ENCODE measurements around the gene CDH18. TPM values are rescaled to one million over a fixed set of nuclear protein-coding genes. Genes with fewer than 3 reads are reported as not detected.

CDH18 gene
- total and polyA plus RNA-seq, 4 donors = 0.03 to 2.4 TPM; not detected in 2

DNA sequence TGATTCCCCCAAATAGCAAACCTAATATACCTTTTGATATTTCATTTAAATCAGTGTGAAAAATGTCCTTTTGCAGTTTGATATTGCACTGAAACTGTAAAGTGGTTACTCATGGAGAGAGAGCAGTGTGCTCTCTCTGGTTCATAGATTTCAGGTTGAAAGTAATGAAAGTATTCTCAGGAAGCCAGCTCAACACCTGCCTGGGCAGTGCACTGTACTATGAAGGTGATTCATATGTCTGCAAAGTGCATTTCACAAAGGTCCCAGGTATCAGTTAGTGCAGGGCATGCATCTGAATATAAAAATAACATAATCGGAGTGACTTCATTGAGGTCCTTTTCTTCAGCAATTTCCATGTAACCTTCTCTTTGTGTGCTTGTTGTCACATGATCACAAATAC lies 274.3 kb downstream of the CDH18 start:
- 84 to 89% methylated on average over 1 of the region's 1 CpG for WGBS, 2 donors
- no peak overlapping the region for H3K9ac ChIP-seq (ENCODE audit: insufficient read depth in 1 of 2, low read length in 2 of 2)
- TF ChIP-seq, protein P1, sequence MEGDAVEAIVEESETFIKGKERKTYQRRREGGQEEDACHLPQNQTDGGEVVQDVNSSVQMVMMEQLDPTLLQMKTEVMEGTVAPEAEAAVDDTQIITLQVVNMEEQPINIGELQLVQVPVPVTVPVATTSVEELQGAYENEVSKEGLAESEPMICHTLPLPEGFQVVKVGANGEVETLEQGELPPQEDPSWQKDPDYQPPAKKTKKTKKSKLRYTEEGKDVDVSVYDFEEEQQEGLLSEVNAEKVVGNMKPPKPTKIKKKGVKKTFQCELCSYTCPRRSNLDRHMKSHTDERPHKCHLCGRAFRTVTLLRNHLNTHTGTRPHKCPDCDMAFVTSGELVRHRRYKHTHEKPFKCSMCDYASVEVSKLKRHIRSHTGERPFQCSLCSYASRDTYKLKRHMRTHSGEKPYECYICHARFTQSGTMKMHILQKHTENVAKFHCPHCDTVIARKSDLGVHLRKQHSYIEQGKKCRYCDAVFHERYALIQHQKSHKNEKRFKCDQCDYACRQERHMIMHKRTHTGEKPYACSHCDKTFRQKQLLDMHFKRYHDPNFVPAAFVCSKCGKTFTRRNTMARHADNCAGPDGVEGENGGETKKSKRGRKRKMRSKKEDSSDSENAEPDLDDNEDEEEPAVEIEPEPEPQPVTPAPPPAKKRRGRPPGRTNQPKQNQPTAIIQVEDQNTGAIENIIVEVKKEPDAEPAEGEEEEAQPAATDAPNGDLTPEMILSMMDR (IDR thresholded peaks at IDR 0.05; ENCODE audit: control extremely low read depth, extremely low read depth) = no peak
- no peaks in the 10 kb centered on the region for H3K4me1 ChIP-seq (ENCODE audit: control insufficient read depth in 5 of 5, insufficient read depth in 5 of 5, low read length in 5 of 5)
- H3K27me3 ChIP-seq (ENCODE audit: control insufficient read depth in 3 of 3, insufficient read depth in 3 of 3, low read length in 2 of 3) = no peaks in the 10 kb centered on the region
- no peak overlapping the region for H3K27ac ChIP-seq (ENCODE audit: low read depth in 1 of 2, low read length in 1 of 2)
- ATAC-seq (ENCODE audit: insufficient read depth, low FRiP score) = no peak
- no peaks in the 10 kb centered on the region for H3K36me3 ChIP-seq (ENCODE audit: control insufficient read depth in 4 of 4, insufficient read depth in 4 of 4, low read length in 4 of 4)
- no peak for DNase-seq
- peaks cover 0 to 4% (median 0%) of the 10 kb centered on the region in 4 donors for H3K9me3 ChIP-seq (ENCODE audit: control insufficient read depth in 4 of 4, insufficient read depth in 3 of 4, low read length in 3 of 4)
- no peak overlapping the region for H3K4me3 ChIP-seq

DNA sequence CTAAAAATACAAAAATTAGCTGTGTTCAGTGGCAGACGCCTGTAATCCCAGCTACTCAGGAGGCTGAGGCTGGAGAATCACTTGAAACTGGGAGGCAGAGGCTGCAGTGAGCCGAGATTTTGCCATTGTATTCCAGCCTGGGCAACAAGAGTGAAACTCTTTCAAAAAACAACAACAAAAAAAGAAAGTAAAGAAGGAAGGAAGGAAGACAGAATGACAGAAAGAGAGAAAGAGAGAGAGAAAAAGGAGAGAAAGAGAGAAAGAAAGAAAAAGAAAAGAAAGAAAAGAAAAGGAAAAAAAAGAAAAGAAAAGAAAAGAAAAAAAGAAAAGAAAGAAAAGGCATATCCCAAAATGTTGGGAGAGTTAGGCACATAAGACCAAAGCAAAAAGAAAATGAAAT lies 278.6 kb downstream of the CDH18 start:
- TF ChIP-seq, protein P1 (IDR thresholded peaks at IDR 0.05; ENCODE audit: control extremely low read depth, extremely low read depth) = no peak
- Histone ChIP-seq H3K4me1 (ENCODE audit: control insufficient read depth in 5 of 5, insufficient read depth in 5 of 5, low read length in 5 of 5) (no peaks in the 10 kb centered on the region), H3K36me3 (ENCODE audit: control insufficient read depth in 4 of 4, insufficient read depth in 4 of 4, low read length in 4 of 4) (no peaks in the 10 kb centered on the region), H3K9ac (ENCODE audit: insufficient read depth in 1 of 2, low read length in 2 of 2) (no peak overlapping the region), H3K27me3 (ENCODE audit: control insufficient read depth in 3 of 3, insufficient read depth in 3 of 3, low read length in 2 of 3) (no peaks in the 10 kb centered on the region), H3K4me3 (no peak overlapping the region), H3K27ac (ENCODE audit: low read depth in 1 of 2, low read length in 1 of 2) (no peak overlapping the region), H3K9me3 (ENCODE audit: control insufficient read depth in 4 of 4, insufficient read depth in 3 of 4, low read length in 3 of 4) (peaks cover 0 to 4% (median 0%) of the 10 kb centered on the region in 4 donors)
- ATAC-seq (ENCODE audit: insufficient read depth, low FRiP score) (no peak), DNase-seq (no peak)
- WGBS, 2 donors = 88 to 92% methylated on average over 2 of the region's 2 CpGs

- Histone ChIP-seq H3K4me3 (no peak overlapping the region), H3K27me3 (ENCODE audit: control insufficient read depth in 3 of 3, insufficient read depth in 3 of 3, low read length in 2 of 3) (no peaks in the 10 kb centered on the region), H3K4me1 (ENCODE audit: control insufficient read depth in 5 of 5, insufficient read depth in 5 of 5, low read length in 5 of 5) (no peaks in the 10 kb centered on the region), H3K9me3 (ENCODE audit: control insufficient read depth in 4 of 4, insufficient read depth in 3 of 4, low read length in 3 of 4) (peaks cover 0 to 4% (median 0%) of the 10 kb centered on the region in 4 donors), H3K27ac (ENCODE audit: low read depth in 1 of 2, low read length in 1 of 2) (no peak overlapping the region), H3K36me3 (ENCODE audit: control insufficient read depth in 4 of 4, insufficient read depth in 4 of 4, low read length in 4 of 4) (no peaks in the 10 kb centered on the region), H3K9ac (ENCODE audit: insufficient read depth in 1 of 2, low read length in 2 of 2) (no peak overlapping the region)
- TF ChIP-seq, protein P1 (IDR thresholded peaks at IDR 0.05; ENCODE audit: control extremely low read depth, extremely low read depth) = no peak
- ATAC-seq (ENCODE audit: insufficient read depth, low FRiP score) (no peak), DNase-seq (no peak)
- WGBS, 2 donors = 90% methylated on average over 4 of the region's 4 CpGs
Measured at GRCh38 chr5:19706776-19707175, 281.2 kb downstream of the CDH18 start.

GRCh38 chr5:19701731-19702130 lies 286.3 kb downstream of the CDH18 start:
- Histone ChIP-seq H3K36me3 (ENCODE audit: control insufficient read depth in 4 of 4, insufficient read depth in 4 of 4, low read length in 4 of 4) (no peaks in the 10 kb centered on the region), H3K4me1 (ENCODE audit: control insufficient read depth in 5 of 5, insufficient read depth in 5 of 5, low read length in 5 of 5) (no peaks in the 10 kb centered on the region), H3K9me3 (ENCODE audit: control insufficient read depth in 4 of 4, insufficient read depth in 3 of 4, low read length in 3 of 4) (no peaks in the 10 kb centered on the region), H3K27me3 (ENCODE audit: control insufficient read depth in 3 of 3, insufficient read depth in 3 of 3, low read length in 2 of 3) (no peaks in the 10 kb centered on the region), H3K9ac (ENCODE audit: insufficient read depth in 1 of 2, low read length in 2 of 2) (no peak overlapping the region), H3K4me3 (no peak overlapping the region), H3K27ac (ENCODE audit: low read depth in 1 of 2, low read length in 1 of 2) (no peak overlapping the region)
- TF ChIP-seq, protein P1 (IDR thresholded peaks at IDR 0.05; ENCODE audit: control extremely low read depth, extremely low read depth) = no peak
- ATAC-seq (ENCODE audit: insufficient read depth, low FRiP score) (no peak), DNase-seq (no peak)
- 91 to 96% methylated on average over 5 of the region's 5 CpGs for WGBS, 2 donors

Data from lung (tissue), 12 donors.